Mucosa of descending colon (tissue), 3 donors: Measurements from ENCODE around the gene PADI3. TPM values are rescaled to one million over a fixed set of nuclear protein-coding genes. Genes with fewer than 3 reads are reported as not detected.

Source experiments
- ATAC-seq: fragments of 200-7000 bp; cut with Tn5 transposase; one replicate; pipeline ENCODE4 v1.9.1; 2020; ENCODE audit warnings: mild to moderate bottlenecking, moderate library complexity
- DNase-seq, 3 donors: peaks; one replicate each; pipeline ENCODE4 v3.0.0-alpha.2; 2020
- H3K36me3 ChIP-seq: fragments of 200-600 bp; one replicate; pipeline ENCODE4 v1.8.0; 2021; ENCODE audit warnings: low read depth, mild to moderate bottlenecking
- H3K4me1 ChIP-seq: fragments of 200-600 bp; one replicate; pipeline ENCODE4 v1.8.0; 2021; ENCODE audit warnings: low read depth, mild to moderate bottlenecking
- H3K4me3 ChIP-seq: fragments of 200-600 bp; one replicate; pipeline ENCODE4 v1.8.0; 2021; ENCODE audit warnings: mild to moderate bottlenecking
- H3K9me3 ChIP-seq: fragments of 200-600 bp; one replicate; pipeline ENCODE4 v1.8.0; 2021; ENCODE audit warnings: mild to moderate bottlenecking
- intact Hi-C, 2 donors: fragments of 100-400 bp; cut with DNase I in 1 of 2; cut with micrococcal nuclease in 1 of 2; formaldehyde crosslinking; loops; one replicate each; pipeline versions ENCODE4 v1.11.0 to v1.11.1; 2022; cut with DNase I, micrococcal nuclease
- total RNA-seq, 3 donors: library from RNA; stranded (reverse); fragmentation: NEBNext Ultra II Directional in 2 of 3; extraction: Animal tissue kit (Norgen Biotek cat#: 25700) in 2 of 3; gene quantifications; one replicate each; pipeline versions ENCODE4 v1.2.1 to v1.2.4, GENCODE V29; 2021 to 2023
- TF ChIP-seq, protein P1 (sequence below): fragments of 200-600 bp; IDR thresholded peaks from one replicate; pipeline ENCODE4 v1.8.0; 2022; ENCODE audit warnings: antibody characterized with exemption, mild to moderate bottlenecking
- donor health status: DM: no; HTN: no; CAD: no; lungs with moderate emphysema.
- donor health status: DM: no; HTN: no; CAD: no.
- donor health status: DM: no; HTN: yes; CAD: no.

Gene PADI3
- total RNA-seq, 3 donors from 2014 or later, result 0.09 to 0.17 TPM; not detected in 1

- ATAC-seq, result no peak
- Histone ChIP-seq H3K36me3 (no peaks in the 10 kb centered on the region), H3K4me1 (peaks cover 1% of the 10 kb centered on the region), H3K9me3 (no peaks in the 10 kb centered on the region), H3K4me3 (no peak overlapping the region)
- peak in 1 of 3 donors; percentile 15 for DNase-seq
- intact Hi-C loops, result no loop called here
- TF ChIP-seq, protein P1, sequence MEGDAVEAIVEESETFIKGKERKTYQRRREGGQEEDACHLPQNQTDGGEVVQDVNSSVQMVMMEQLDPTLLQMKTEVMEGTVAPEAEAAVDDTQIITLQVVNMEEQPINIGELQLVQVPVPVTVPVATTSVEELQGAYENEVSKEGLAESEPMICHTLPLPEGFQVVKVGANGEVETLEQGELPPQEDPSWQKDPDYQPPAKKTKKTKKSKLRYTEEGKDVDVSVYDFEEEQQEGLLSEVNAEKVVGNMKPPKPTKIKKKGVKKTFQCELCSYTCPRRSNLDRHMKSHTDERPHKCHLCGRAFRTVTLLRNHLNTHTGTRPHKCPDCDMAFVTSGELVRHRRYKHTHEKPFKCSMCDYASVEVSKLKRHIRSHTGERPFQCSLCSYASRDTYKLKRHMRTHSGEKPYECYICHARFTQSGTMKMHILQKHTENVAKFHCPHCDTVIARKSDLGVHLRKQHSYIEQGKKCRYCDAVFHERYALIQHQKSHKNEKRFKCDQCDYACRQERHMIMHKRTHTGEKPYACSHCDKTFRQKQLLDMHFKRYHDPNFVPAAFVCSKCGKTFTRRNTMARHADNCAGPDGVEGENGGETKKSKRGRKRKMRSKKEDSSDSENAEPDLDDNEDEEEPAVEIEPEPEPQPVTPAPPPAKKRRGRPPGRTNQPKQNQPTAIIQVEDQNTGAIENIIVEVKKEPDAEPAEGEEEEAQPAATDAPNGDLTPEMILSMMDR, result no peak
These were observed 11.4 kb downstream of the PADI3 start for GRCh38 chr1:17260264-17260663.

GRCh38 chr1:17260738-17261137 lies 11.8 kb downstream of the PADI3 start:
- no peaks in the 10 kb centered on the region for H3K36me3 ChIP-seq
- ATAC-seq (no peak), DNase-seq (peak in 1 of 3 donors; percentile 12)
- H3K4me1 ChIP-seq, result no peaks in the 10 kb centered on the region
- no peak overlapping the region for H3K4me3 ChIP-seq
- intact Hi-C loops, result no loop called here
- H3K9me3 ChIP-seq, result no peaks in the 10 kb centered on the region
- TF ChIP-seq, protein P1, result no peak

- no peak overlapping the region for H3K4me3 ChIP-seq
- TF ChIP-seq, protein P1, result no peak
- no peak for ATAC-seq
- no peak for DNase-seq
- no peaks in the 10 kb centered on the region for H3K9me3 ChIP-seq
- H3K36me3 ChIP-seq, result no peaks in the 10 kb centered on the region
- intact Hi-C loops, result no loop called here
- H3K4me1 ChIP-seq, result no peaks in the 10 kb centered on the region
These were observed 15.0 kb downstream of the PADI3 start for GRCh38 chr1:17263936-17264335.

DNA sequence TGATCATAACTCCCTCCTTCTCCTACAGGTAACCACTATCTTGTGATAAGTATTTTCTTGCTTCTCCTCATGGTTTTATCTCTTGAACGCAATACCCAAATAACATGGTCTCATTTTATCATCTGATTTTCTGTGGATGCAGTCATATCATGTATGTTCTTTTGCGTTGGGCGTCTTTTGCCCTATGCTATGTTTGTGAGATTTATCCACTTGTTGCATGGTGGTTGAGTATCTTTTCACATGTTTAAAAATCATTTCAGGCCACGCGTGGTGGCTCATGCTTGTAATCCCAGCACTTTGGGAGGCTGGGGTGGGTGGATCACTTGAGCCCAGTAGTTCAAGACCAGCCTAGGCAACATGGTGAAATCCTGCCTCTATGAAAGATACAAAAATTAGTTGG lies 15.6 kb downstream of the PADI3 start:
- ATAC-seq, result no peak
- intact Hi-C loops, result no loop called here
- TF ChIP-seq, protein P1, result no peak

GRCh38 chr1:17265162-17265561 lies 16.3 kb downstream of the PADI3 start:
- no peaks in the 10 kb centered on the region for H3K4me1 ChIP-seq
- no peaks in the 10 kb centered on the region for H3K36me3 ChIP-seq
- no peak overlapping the region for H3K4me3 ChIP-seq
- intact Hi-C loops, result no loop called here
- H3K9me3 ChIP-seq, result no peaks in the 10 kb centered on the region
- TF ChIP-seq, protein P1, result no peak
- ATAC-seq (no peak), DNase-seq (peak in 1 of 3 donors; percentile 15)

More for the DNA sequence above, 15.6 kb downstream of the PADI3 start:
- H3K36me3 ChIP-seq, result no peaks in the 10 kb centered on the region
- no peak overlapping the region for H3K4me3 ChIP-seq
- DNase-seq, result peak in 1 of 3 donors; percentile 1
- no peaks in the 10 kb centered on the region for H3K9me3 ChIP-seq
- H3K4me1 ChIP-seq, result no peaks in the 10 kb centered on the region

GRCh38 chr1:17265950-17266349 lies 17.1 kb downstream of the PADI3 start:
- intact Hi-C loops, result no loop called here
- H3K9me3 ChIP-seq, result no peaks in the 10 kb centered on the region
- TF ChIP-seq, protein P1, result no peak
- H3K4me1 ChIP-seq, result no peaks in the 10 kb centered on the region
- H3K36me3 ChIP-seq, result no peaks in the 10 kb centered on the region
- ATAC-seq (no peak), DNase-seq (no peak)
- no peak overlapping the region for H3K4me3 ChIP-seq
